8988T (cell line): ENCODE measurements around the gene ZFYVE9.
"Not testable (repeated sequence)": the region's sequence is repeated elsewhere in the genome, so short reads cannot be mapped to it uniquely, and the experiment has no call there.

Experiments used
- DNase-seq: peaks from one replicate; pipeline ENCODE4 v3.0.0; 2011

ZFYVE9 gene

DNA sequence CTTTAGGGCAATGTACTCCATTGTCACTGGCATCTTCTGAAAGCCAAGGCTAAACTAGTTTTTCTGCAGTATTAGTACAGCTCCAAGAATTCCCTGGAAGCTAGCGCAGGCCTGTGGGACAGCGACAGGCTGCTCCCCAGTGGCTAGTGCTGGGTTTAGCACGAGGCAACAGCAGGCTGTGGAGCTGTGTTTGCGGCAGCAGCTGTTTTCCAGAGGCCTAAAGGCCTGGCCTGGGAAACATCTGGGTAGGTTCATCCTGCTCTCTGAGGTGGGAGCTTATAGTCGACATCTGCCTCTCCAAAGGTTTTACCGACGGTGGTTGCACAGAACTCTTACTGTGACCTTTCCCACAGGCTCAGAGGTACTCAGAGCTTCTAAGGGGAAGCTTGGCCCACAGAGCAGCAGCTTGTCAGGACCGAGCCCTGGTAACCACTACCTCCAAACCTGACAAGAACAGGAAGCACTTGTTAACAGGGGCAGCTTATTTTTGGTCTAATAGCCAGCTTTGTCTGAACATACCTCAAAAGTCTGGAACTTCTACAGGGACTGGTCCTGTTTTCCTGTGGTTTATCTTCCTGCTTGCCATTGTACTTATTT is 206.9 kb downstream of the ZFYVE9 start:
- DNase-seq = no peak

DNA sequence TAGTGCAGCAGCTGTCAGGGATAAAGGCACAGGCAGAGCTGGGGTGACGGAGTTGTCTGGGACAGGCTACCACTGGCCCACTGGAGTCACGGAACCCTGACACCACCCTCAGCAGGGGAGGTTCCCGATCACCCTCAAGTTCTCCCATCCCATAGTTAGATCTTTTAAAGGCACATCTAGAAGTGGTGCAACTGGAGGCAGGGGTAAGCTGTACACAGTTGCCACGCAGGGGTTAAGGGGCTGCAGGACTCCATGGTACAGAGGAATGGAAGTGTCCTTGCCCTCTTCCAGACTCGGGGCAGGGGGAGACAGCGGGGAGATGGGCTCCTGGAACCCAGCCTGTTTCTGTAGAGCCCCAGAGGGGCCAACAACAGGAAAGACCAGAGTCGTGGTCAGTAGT is 210.8 kb downstream of the ZFYVE9 start:
- no peak for DNase-seq

DNA sequence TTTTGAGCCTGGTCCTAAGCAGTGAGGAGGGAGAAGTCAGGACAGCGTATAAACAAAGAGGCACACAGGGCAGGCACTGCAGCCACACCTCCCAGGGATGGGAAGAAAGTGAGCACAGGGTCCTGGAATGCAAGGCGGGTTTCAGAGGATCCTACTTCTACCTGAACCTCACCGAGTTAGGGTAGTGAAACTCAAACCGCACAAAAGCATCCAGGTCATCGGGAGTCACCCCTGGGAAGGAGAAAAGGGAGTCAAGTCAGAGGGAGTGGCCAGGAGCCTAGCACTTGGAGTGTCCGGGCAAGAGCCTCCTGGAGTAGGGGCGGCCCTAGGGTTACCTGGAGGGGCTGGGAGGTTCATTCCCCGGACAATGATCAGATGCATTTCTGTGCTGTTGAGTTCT is 213.5 kb downstream of the ZFYVE9 start:
- DNase-seq = no peak

DNA sequence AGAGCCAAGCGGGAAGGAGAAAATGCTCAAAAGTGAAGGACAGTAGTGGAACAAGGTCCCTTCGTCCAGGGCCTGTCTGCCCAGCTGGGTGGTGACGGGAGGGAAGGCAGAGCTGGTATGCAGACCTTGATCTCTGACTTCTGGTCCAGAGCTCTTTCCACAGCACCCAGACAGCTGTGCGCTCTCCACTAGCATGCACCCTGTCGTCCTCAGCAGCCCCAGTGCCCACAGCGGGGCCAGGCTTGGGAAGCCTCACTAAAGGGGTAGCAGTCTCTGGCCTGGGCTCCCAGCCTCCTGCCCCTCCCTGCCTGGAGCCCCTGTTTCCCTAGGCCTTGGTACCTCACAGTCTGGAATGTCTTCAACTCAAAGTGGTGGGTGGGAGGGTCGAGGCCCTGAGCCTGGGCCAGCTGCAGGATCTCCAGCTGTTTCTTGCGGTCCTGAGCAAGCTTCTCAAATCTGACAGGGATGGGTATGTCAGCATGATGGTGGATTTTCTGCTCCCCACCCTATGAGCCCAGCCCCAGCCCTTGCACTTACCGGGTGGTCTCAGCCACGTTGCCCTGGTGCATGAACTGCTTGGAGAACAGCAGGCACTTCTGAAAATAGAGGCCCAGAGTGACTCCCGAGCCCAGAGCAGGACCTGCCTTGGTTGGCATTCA is 214.1 kb downstream of the ZFYVE9 start:
- DNase-seq = no peak

DNA sequence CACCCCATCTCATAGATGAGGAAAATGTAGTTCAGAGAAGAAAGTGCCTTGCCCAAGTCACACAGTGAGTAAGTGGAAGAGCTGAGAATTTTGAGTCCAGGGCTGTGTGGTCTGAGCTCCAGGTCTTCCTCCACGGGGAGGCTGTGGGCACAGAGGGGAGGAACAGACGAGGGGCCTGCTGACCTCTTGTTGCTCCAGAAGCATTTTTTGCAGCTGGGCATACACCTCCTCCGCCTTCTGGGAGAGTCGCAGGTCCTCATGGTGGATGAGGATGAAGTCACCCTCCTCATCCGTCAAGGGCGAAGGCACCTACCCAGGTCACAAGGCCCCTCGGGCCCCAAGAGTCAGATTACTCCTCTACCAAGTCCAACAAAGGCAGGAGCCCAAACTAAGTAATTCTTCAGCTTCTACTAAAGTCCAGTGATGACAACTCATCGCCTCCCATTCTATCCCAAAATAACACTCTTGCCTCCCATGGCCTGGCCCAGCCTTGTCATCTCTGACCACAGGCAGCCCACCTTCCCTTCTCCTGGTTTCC is 215.0 kb downstream of the ZFYVE9 start:
- DNase-seq = no peak

DNA sequence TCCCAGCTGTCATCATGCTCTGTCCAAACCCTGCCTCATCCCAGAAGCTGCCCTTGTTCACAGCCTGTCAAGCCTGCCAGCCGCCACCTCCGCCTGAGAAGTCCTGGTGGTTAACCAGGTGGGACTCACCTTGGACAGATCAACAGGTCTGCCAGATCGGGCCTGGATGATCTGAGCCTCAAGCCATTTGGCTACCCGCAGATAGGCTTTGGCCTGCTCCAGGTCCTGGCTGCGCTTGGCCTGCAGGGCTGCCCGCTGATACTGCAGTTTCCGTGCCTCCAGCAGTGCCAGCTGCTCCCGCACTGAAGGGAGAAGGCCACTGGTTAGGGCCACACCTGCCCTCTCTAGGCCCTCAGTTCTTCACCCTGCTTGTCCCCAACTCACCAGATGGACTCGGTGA is 215.5 kb downstream of the ZFYVE9 start:
- DNase-seq = no peak

DNA sequence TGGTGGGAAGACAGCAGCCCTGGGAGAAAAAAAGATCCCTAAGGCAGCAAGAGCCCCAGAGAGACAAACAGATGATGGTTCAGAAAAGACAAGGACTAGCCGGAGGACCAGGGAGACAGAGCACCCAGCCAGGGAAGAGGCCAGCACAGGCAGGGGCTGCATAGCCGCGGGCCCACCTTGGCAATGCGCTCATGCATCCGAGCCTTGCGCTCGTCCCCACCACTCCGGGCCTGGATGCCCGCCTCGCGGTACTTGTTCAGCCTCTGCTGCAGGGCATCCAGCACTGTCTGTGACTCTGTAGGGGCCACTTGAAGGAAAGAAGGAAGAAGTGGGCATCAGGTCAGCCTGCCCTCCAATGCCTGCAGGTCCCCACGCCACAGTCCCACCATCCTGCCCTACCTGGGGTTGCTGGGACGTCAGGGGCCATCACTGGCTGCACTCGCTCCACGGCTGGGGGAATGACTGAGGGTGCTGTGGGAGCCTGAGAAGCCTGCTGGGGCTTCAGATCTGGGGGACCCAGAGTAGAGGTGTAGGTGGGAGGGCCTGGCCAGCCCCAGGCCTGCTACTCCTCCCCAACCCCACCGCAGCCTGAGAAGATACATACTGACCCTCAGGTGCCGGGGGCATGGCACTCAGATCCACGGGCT is 217.1 kb downstream of the ZFYVE9 start:
- no peak for DNase-seq

DNA sequence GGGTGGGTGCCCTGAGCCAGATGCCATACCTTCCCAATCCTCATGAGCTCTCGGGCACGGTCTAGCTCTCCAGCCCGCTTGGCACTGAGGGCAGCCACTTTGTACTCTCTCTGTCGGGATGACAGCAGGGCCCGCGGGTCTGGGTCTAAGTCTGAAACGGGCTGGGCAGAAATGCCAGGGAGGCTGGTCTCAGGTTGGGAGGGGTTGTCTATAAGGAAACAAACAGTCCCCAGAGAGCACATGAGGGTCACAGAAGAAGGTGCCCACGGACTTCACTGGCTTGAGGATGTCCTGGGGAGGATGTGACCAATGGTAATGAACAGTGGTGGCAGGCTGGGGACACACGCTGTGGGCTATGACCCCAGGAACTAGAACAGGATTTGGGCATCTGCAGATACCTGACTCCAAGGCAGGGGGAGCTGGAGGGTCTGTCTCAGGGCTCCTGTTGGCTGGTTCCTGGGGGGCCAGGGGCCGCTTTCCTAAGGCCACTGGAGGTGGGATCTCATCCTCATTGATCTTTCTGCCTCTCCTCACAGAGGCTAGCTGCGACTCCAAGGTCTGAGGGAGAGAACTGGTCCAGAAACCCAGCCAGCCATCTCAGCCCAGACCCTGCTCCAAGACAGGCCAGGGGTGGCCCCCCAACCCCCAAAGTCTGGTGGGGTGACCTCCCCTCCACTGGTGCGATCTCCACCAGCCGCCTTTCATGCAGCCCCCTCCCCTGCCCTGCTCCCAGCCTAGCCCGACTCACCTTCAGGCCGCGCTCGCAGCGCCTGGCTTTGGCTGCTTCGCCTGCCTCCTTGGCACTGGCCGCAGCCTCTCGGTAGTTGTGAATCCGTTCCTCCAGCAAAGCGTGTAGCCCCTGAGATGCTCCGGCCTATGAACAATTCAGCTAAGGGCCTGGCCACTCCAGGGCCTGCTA is 218.0 kb downstream of the ZFYVE9 start:
- DNase-seq = no peak

DNA sequence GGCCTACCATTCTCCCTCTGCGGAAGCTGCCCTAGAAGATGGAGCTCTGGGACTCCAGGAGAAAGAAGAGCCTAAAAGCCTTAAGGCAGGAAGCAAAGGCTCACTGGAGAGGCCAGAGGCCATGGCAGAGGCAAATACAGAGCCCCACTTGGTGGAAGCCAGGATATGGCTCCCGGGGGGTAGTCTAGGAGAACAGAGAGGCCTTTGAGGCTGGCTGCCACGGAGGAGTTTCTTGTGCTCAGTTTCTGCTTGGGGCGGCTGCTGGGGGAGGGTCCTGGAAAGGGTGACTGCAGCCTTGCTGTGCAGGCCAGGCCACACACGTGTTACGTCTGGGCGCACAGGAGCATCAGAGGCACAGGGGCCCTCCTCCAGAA is 218.7 kb downstream of the ZFYVE9 start:
- DNase-seq = no peak

DNA sequence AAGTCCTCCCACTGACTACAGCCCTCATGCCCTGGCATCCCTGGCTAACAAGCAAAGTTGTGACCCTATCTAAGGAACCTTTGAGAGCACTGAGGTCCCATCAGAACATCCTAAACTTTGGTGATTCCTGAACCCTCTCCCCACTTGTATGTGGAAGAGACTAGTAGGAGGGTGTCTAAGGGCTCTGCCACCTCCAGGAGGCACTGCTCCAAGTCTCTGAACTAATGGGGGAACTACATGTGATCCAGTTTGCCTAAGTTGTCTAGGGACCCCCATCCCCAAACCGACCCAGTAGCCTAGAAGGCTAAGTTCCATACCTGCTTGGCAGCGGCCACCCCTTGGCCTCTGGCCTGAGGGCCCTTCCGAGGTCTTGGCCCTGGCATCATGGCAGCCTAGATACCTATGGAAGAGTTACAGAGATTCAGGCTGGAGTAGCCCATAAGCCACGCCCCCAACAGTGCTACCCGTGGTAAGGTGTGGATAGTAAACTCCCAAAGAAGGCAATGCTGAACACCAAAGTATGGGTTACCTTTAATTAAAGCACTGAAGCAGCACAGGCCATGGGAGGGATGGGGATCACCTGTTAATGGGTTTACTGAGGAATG is 222.4 kb downstream of the ZFYVE9 start:
- DNase-seq = no peak

DNA sequence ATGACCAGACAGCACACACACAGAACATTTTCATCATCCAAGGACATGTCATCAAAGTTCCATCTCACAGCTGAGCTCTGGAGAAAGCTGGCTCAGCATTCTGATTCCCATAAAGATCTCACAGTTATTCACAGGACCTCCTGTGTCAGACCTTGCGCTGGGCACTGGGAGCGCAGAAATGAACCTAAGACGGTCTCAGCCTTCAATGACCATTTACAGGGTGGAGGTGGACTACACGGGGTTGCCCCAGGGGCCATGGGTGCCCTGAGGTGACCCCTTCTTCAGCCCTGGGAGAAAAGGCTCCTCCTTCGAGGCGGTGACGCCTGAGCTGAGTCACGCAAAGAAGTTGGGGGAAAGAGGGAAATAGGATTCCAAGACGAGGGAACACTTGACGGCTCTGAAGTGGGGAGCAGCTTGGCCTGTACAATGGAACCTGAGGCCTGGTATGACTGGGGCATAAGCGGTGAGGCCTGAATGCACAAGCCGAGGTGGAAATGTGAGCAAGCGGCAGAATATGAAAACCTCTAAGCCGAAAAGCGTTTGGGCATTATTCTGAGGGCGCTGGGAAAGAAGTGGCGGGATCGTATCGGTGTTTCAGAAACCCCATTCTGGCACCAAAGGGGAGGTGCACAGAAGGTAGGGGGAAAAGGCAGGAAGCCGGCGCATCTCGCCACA is 223.3 kb downstream of the ZFYVE9 start:
- DNase-seq = no peak

DNA sequence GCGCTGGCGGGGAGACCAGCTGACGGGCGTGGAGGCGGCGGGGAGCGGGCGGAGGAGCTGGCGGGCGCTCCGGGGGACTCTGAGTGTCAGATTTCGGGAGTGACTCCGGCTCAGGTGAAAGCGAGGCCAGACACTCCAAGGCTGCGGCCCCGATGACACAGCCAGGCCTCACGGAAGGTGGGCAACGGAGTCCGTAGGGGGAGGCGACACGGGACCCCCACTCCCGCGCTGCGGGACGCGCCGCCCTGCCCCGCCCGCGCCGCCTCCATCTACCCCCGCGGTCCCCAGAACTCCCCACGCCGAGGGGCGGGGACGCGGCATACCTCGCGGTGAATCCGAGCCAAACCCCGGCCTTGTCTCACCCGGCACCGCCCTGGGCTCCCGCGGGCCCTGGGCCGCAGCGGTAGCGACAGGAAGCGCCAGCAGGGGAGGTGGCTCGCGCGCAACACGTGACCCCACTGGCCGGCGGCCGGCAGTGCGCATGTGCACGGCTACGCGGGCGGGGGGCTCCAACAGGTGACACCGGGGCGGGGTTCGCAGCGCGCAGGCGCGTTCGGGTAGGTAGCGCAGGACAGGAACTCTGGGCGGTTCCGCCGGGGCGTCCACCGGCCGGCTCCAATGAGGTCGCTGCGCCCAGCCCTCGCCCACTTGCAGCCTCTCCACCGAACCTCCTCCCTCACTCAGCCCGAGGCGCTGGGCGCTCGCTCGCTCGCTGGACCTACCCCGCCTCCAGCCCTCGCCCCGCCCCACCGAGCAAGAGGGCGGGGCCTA is 224.0 kb downstream of the ZFYVE9 start, which contains the start of gene CC2D1B:
Gene CC2D1B, minus strand, starts transcription at position 460 of the 771 bp plus-strand sequence. CDS start 1,585 bp downstream, outside the sequence.
- DNase-seq = peak; percentile 94

DNA sequence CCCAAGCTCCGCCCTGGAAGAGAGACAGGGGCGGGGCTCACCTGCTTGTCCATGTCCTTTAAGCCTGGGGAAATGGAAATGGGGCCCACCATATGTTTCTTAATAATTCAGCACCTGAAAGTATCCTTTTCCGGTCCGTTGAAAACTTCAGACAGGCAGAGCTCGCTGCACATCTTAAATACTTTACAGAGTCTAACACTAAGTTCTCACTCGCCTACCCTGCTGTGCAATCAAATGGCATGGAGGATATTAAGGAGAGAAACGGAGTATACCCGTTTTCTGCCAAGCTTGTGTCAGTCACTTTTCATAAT is 224.6 kb downstream of the ZFYVE9 start:
- DNase-seq = no peak

DNA sequence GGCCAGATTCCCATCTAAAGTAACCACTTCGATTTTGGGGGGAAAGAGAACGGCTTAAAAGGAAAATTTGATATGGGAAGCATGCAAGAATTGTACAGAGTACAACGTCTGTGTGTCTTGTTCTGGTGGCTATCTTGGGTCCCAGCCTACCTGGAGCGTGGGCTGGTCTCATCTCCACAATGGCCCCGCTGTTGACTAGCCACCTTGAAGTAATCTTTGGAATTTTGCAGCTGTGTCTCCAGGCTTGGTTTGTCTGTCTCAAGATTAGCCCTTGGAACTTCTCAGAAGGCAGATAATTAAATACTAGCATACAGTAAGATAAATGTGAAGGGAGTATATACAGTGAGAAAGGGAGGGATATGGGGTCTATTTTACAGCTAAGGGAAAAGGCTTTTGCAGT is 225.4 kb downstream of the ZFYVE9 start:
- no peak for DNase-seq

DNA sequence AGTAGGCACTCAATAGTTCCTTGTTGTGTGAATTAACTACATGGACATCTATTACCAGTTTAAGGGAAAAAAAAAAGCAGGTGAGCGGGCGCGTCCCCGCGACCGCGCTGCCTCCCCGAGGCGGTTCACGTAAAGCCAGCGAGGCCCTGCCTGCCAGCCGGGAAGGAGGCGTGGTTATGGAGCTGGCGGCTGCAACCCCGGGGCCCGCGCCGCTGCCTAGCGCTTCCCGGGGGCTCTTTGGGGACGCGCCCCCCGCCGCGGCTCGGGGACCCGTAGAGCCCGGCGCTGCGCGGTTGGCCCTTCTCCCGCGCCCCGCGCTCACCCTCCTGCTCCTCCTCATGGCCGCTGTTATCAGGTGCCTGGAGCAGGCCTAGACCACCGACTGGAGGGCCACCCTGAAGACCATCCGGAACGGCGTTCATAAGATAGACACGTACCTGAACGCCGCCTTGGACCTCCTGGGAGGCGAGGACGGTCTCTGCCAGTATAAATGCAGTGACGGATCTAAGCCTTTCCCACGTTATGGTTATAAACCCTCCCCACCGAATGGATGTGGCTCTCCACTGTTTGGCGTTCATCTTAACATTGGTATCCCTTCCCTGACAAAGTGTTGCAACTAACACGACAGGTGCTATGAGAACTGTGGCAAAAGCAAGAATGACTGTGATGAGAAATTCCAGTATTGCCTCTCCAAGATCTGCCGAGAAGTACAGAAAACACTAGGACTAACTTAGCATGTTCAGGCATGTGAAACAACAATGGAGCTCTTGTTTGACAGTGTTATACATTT is 226.7 kb downstream of the ZFYVE9 start:
- peak; percentile 68 for DNase-seq

DNA sequence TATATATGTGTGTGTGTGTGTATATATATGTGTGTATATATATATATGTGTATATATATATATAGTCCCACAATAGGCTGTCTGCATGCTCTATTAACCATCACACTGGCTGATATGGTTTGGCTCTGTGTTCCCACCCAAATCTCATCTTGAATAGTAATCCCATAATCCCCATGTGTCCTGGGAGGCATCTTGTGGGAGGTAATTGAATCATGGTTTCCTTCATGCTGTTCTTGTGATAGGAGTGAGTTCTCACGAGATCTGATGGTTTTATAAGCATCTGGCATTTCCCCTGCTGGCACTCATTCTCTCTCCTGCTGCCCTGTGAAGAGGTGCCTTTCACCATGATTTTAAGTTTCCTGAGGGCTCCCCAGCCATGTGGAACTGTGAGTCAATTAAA is 228.0 kb downstream of the ZFYVE9 start:
- DNase-seq = not testable (repeated sequence)

DNA sequence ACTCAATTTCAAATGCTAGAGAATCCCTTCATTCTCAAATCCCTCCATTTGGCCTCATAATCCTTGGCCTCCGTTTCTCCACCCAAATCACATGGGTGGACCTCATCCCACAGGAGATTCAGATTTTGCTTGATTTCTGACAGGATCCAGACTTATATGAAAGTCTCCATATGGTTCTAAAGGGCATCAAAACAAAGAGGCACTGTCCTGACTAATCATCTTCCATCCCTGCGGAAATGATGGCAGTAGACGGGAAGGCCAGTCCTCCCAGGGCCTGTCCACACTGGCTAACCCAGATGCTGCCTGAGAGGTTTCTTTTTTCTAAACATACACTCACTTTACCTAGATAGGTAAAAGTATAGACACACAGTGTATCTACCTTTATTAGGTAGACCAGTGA is 243.5 kb downstream of the ZFYVE9 start:
- DNase-seq = no peak

DNA sequence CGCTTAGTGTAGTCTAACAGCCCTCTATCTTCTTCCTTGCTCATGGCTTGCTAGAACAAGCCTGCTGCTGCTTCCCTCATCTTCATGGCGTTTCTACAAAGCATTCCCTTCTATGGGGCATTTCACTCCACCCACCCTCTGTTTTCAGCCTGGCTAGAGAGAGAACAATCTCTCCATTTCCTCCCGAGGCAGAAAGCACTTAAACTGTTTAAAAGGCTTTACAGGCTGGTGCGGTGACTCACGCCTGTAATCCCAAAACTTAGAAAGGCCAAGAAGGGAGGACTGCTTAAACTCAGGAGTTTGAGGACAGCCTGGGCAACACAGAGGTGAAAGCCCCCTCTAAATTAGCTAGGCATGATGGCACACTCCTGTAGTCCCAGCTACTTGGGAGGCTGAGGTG is 244.6 kb downstream of the ZFYVE9 start:
- no peak for DNase-seq

DNA sequence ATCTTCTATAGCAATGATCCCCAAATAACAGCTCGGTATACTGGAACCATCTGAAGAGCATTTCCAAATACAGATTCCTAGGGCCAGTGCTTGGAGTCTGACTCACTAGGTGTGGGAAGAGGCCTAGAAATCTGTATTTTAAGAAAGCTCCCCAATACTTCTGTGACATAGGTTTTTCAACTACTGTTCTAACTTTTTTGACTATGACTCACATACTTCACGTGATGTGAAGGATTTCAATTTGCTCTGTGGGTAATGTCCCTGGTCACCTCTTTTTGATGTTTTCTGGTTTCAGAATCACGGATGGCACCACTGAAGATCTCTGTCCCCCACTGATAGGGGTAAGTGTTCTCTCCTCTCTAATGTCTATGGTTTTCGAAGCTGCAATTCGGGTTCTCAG is 251.3 kb downstream of the ZFYVE9 start:
- no peak for DNase-seq
